ENCODE results near the gene OTUD5.

GRCh38 chrX:48945517-48946348 is 11.7 kb downstream of the OTUD5 start:
- TF ChIP-seq EZH2 (IDR thresholded peaks at IDR 0.05; ENCODE audit: insufficient read depth, poor library complexity, severe bottlenecking) (no peak), EZH2phosphoT487 (IDR thresholded peaks at IDR 0.05; ENCODE audit: insufficient read depth, low read depth) (no peak)

All from GM23248 (cell line).